B cell (primary cell): ENCODE data around the gene B4GALNT3. TPM values are rescaled to one million over a fixed set of nuclear protein-coding genes. Genes with fewer than 3 reads are reported as not detected.

Source experiments
- ATAC-seq: fragments of 200-7000 bp; cut with Tn5 transposase; one replicate; pipeline ENCODE4 v1.10.0; 2021; ENCODE audit warnings: low read depth, mild to moderate bottlenecking, moderate number of reproducible peaks, moderate library complexity
- CTCF ChIA-PET: fragments of 350-600 bp; sonication (Branson Sonifier 250); formaldehyde crosslinking; loops from one replicate; lab custom pipeline; 2021; ENCODE audit warnings: antibody characterized with exemption, inconsistent platforms; lab: Charles Lee
- POLR2A ChIA-PET: fragments of 350-600 bp; sonication (Branson Sonifier 250); formaldehyde crosslinking; loops from one replicate; lab custom pipeline; 2021; ENCODE audit warnings: antibody characterized with exemption; lab: Charles Lee
- DNase-seq: peaks from one replicate; pipeline ENCODE4 v3.0.0; 2013
- H2AFZ ChIP-seq: 2 replicates; pipeline ENCODE4 v1.6.1; 2012; ENCODE audit warnings: mild to moderate bottlenecking, low read depth, low read length; ENCODE audit not compliant: insufficient read depth, poor library complexity, severe bottlenecking
- H3K27ac ChIP-seq, 2 donors: 1 replicate in 1 of 2; 2 replicates in 1 of 2; pipeline ENCODE4 v1.5.1; 2012 to 2013; ENCODE audit warnings: low read length in 2 of 2, mild to moderate bottlenecking in 2 of 2, moderate library complexity in 1 of 2
- H3K27me3 ChIP-seq, 4 experiments: fragments of 200-600 bp in 1 of 4; sonication (generic) in 1 of 4; replicated peaks in 1 of 4; 1 replicate in 2 of 4; 2 replicates in 2 of 4; pipeline versions ENCODE4 v1.6.1 to v1.7.0; 2013 to 2016; ENCODE audit warnings: low read length in 3 of 4, mild to moderate bottlenecking in 2 of 4, mixed read lengths in 1 of 4, moderate library complexity in 1 of 4; ENCODE audit not compliant: insufficient read depth in 4 of 4, control insufficient read depth in 3 of 4; ENCODE audit errors: control extremely low read depth in 1 of 4
- H3K36me3 ChIP-seq, 2 experiments: replicated peaks in 1 of 2; 1 replicate in 1 of 2; 2 replicates in 1 of 2; pipeline versions ENCODE4 v1.6.1 to v1.7.1; 2013; ENCODE audit warnings: low read length in 1 of 2; ENCODE audit not compliant: insufficient read depth in 2 of 2, control insufficient read depth in 1 of 2; ENCODE audit errors: control extremely low read depth in 1 of 2, extremely low read depth in 1 of 2
- H3K4me1 ChIP-seq, 2 donors: fragments of 200-600 bp in 1 of 2; sonication (generic) in 1 of 2; 1 replicate in 1 of 2; 2 replicates in 1 of 2; pipeline versions ENCODE4 v1.5.1 to v1.6.1; 2013 to 2017; ENCODE audit warnings: low read length in 2 of 2; ENCODE audit not compliant: control insufficient read depth in 2 of 2, insufficient read depth in 2 of 2
- H3K4me2 ChIP-seq: replicated peaks from 2 replicates; pipeline ENCODE3; 2012; ENCODE audit warnings: mild to moderate bottlenecking, low read depth, low read length; ENCODE audit not compliant: poor library complexity, severe bottlenecking
- H3K4me3 ChIP-seq, 5 experiments: fragments of 200-600 bp in 1 of 5; sonication (generic) in 1 of 5; 1 replicate in 3 of 5; 2 replicates in 2 of 5; pipeline versions ENCODE4 v1.5.1 to v1.7.0; 2011 to 2016; ENCODE audit warnings: low read length in 4 of 5, mild to moderate bottlenecking in 4 of 5, low read depth in 2 of 5, control low read depth in 1 of 5, moderate library complexity in 1 of 5; ENCODE audit not compliant: insufficient read depth in 1 of 5; ENCODE audit errors: control extremely low read depth in 1 of 5, extremely low read depth in 1 of 5
- H3K79me2 ChIP-seq: fragments of 200-600 bp; sonication (generic); one replicate; pipeline ENCODE4 v1.6.0; 2016; ENCODE audit warnings: low read length; ENCODE audit not compliant: control insufficient read depth, insufficient read depth
- H3K9ac ChIP-seq: fragments of 200-600 bp; sonication (generic); 2 replicates; pipeline ENCODE4 v1.6.1; 2017; ENCODE audit warnings: mild to moderate bottlenecking, low read length, moderate library complexity
- H3K9me3 ChIP-seq, 3 donors: one replicate each; pipeline versions ENCODE4 v1.6.1 to v1.7.1; 2013; ENCODE audit warnings: low read length in 2 of 3; ENCODE audit not compliant: control insufficient read depth in 2 of 3, insufficient read depth in 1 of 3; ENCODE audit errors: control extremely low read depth in 1 of 3
- H4K20me1 ChIP-seq: 2 replicates; pipeline ENCODE4 v1.6.0; 2012; ENCODE audit warnings: mild to moderate bottlenecking, low read length; ENCODE audit not compliant: insufficient read depth, control insufficient read depth, poor library complexity, severe bottlenecking
- H3K27ac Mint-ChIP-seq: one replicate; pipeline ENCODE4 v1.8.0; 2021; ENCODE audit warnings: mixed read lengths
- H3K27me3 Mint-ChIP-seq: one replicate; pipeline ENCODE4 v1.8.0; 2021; ENCODE audit warnings: mixed read lengths
- H3K4me1 Mint-ChIP-seq: one replicate; pipeline ENCODE4 v1.8.0; 2021; ENCODE audit warnings: mixed read lengths
- H3K4me3 Mint-ChIP-seq: one replicate; pipeline ENCODE4 v1.8.0; 2021; ENCODE audit warnings: mixed read lengths
- H3K9me3 Mint-ChIP-seq: one replicate; pipeline ENCODE4 v1.8.0; 2022; ENCODE audit warnings: mixed read lengths; ENCODE audit not compliant: insufficient read depth
- EZH2 ChIP-seq: IDR thresholded peaks from 2 replicates; pipeline ENCODE4 v1.6.1; 2012; ENCODE audit warnings: borderline replicate concordance, low read depth, mild to moderate bottlenecking, moderate library complexity, low read length; ENCODE audit not compliant: insufficient read depth, poor library complexity, severe bottlenecking
- WGBS: methylation state at CpG from one replicate; pipeline ENCODE4 v1.1.5; 2013; ENCODE audit warnings: missing lambda C conversion rate; ENCODE audit not compliant: insufficient coverage; 5-methylcytosine and 5-hydroxymethylcytosine counted together
- intact Hi-C: fragments of 100-400 bp; cut with micrococcal nuclease; formaldehyde crosslinking; loops from one replicate; pipeline ENCODE4 v1.10.0; 2022
- polyA plus RNA-seq: library from polyadenylated mRNA; depleted of rRNA; stranded (reverse); fragments of >200 nt; gene quantifications from 2 replicates; pipeline ENCODE4 v1.2.3, GENCODE V29; 2012
- total RNA-seq, 2 donors: library from RNA; stranded (reverse); fragments of 120-200 nt in 1 of 2; gene quantifications; 1 replicate in 1 of 2; 2 replicates in 1 of 2; pipeline versions ENCODE4 v1.2.3 to v1.2.4, GENCODE V29; 2013 to 2022
- TF ChIP-seq, protein P1 (sequence below): fragments of 200-600 bp; IDR thresholded peaks from one replicate; pipeline ENCODE4 v1.8.0; 2022; ENCODE audit warnings: antibody characterized with exemption, mild to moderate bottlenecking

B4GALNT3 gene
- total and polyA plus RNA-seq, 2 donors (not counting 1 experiment from before 2014, with no cell fraction given), result 0.25 TPM; not detected in 1

DNA sequence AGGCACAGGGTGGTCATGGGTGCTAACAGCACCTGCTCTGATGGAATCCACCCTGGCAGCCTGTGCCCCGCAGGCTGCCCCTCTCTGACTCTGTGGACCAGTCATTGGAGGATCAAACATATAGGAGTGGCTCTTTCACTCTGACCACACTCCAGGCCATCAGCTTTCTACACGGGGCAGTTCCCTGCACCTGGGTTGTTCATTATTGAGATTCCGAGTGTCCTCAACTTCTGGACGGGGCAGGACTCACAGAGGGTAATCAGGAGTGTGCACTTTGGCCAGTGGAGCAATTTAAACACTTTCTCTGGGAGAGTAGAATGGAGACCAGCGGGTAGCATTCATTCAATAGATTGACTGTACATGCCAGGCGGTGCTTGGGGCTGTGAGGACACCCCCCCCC lies 108.7 kb downstream of the B4GALNT3 start:
- H3K27me3 ChIP-seq, result no peaks in the 10 kb centered on the region
- WGBS, result 97% methylated on average over 6 of the region's 6 CpGs
- no peaks in the 10 kb centered on the region for H4K20me1 ChIP-seq
- no peak for TF ChIP-seq EZH2
- TF ChIP-seq, protein P1, sequence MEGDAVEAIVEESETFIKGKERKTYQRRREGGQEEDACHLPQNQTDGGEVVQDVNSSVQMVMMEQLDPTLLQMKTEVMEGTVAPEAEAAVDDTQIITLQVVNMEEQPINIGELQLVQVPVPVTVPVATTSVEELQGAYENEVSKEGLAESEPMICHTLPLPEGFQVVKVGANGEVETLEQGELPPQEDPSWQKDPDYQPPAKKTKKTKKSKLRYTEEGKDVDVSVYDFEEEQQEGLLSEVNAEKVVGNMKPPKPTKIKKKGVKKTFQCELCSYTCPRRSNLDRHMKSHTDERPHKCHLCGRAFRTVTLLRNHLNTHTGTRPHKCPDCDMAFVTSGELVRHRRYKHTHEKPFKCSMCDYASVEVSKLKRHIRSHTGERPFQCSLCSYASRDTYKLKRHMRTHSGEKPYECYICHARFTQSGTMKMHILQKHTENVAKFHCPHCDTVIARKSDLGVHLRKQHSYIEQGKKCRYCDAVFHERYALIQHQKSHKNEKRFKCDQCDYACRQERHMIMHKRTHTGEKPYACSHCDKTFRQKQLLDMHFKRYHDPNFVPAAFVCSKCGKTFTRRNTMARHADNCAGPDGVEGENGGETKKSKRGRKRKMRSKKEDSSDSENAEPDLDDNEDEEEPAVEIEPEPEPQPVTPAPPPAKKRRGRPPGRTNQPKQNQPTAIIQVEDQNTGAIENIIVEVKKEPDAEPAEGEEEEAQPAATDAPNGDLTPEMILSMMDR, result no peak
- Mint-ChIP-seq H3K9me3 (no peaks in the 10 kb centered on the region), H3K4me3 (no peak overlapping the region), H3K27me3 (no peaks in the 10 kb centered on the region), H3K27ac (no peak overlapping the region), H3K4me1 (peaks cover 14% of the 10 kb centered on the region)
- no peak overlapping the region for H3K27ac ChIP-seq
- no peaks in the 10 kb centered on the region for H3K36me3 ChIP-seq
- ChIA-PET CTCF (interaction anchor here (0.7 to 5.7 kb wide), 5 partner anchors 183 to 1047 kb away, joined by 3 to 71 read pairs (median 4); no protein-coding TSS in a partner anchor), POLR2A (no interaction called here)
- ATAC-seq, result no peak
- no peak for DNase-seq
- intact Hi-C loops, result loop anchor here (5.0 kb wide), 1 partner anchor 524 kb away; no protein-coding TSS in a partner anchor
- H3K4me3 ChIP-seq, result no peak overlapping the region
- H3K9ac ChIP-seq, result no peak overlapping the region
- H3K4me2 ChIP-seq, result no peak overlapping the region
- no peaks in the 10 kb centered on the region for H3K9me3 ChIP-seq
- H3K4me1 ChIP-seq, result peaks cover 12 to 26% of the 10 kb centered on the region in 2 donors
- no peak overlapping the region for H2AFZ ChIP-seq
- no peaks in the 10 kb centered on the region for H3K79me2 ChIP-seq

GRCh38 chr12:569091-569676 lies 109.4 kb downstream of the B4GALNT3 start:
- H3K27ac Mint-ChIP-seq, result no peak overlapping the region
- Histone ChIP-seq H3K4me2 (peak overlapping the region; percentile 90), H3K36me3 (no peaks in the 10 kb centered on the region), H3K79me2 (no peaks in the 10 kb centered on the region), H3K27ac (no peak overlapping the region), H3K27me3 (no peaks in the 10 kb centered on the region), H2AFZ (peak overlapping the region; percentile 71), H3K9me3 (no peaks in the 10 kb centered on the region), H3K4me3 (peak overlapping the region in 1 of 5 experiments; percentile 72), H3K9ac (no peak overlapping the region), H3K4me1 (peaks cover 5 to 19% of the 10 kb centered on the region in 2 donors), H4K20me1 (no peaks in the 10 kb centered on the region)
- ChIA-PET CTCF (interaction anchor here (0.9 to 5.7 kb wide), 20 partner anchors 10 to 1046 kb away, joined by 3 to 71 read pairs (median 4); partner anchors contain the start of genes RAD52 and WNK1), POLR2A (no interaction called here)
- peak overlapping the region; percentile 91 for H3K4me3 Mint-ChIP-seq
- intact Hi-C loops, result loop anchor here (1.0 to 5.0 kb wide), 4 partner anchors 245 to 1014 kb away; partner anchors contain the start of gene RAD52
- ATAC-seq (no peak), DNase-seq (no peak)
- H3K27me3 Mint-ChIP-seq, result no peaks in the 10 kb centered on the region
- TF ChIP-seq, protein P1, result no peak
- no peak for TF ChIP-seq EZH2
- no peaks in the 10 kb centered on the region for H3K9me3 Mint-ChIP-seq
- 100% methylated on average over 5 of the region's 6 CpGs for WGBS
- peaks cover 7% of the 10 kb centered on the region for H3K4me1 Mint-ChIP-seq
